ENCODE results near the gene PCNX3. TPM values are rescaled to one million over a fixed set of nuclear protein-coding genes. Genes with fewer than 3 reads are reported as not detected.
A peak's percentile ranks its signal among the peaks of the same experiment; 100 is the strongest.

PCNX3 gene
- polyA plus RNA-seq, 2 donors, result 15.0 to 16.1 TPM

DNA sequence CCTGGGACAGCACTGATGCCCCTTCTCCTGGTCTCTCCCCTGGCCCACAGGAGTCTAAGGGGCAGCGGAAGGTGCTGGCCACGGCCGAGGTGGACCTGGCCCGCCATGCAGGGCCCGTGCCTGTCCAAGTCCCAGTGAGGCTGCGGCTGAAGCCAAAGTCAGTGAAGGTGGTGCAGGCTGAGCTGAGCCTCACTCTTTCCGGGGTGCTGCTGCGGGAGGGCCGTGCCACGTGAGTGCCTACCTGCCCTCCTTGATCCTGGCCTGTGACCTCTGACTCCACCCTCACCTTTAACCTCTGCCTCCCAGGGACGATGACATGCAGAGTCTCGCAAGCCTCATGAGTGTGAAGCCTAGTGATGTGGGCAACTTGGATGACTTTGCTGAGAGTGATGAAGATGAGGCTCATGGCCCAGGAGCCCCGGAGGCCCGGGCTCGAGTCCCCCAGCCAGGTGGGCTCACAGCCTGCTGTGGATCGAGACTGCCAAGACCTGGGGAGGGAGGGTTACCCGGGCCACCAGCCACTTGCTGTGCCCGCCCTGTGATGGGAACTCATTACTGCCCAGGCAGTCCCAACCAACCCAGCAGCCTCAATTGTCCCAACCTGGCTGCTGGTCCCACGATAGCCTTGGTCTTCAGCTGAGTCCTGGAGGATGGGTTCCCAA lies 35.4 kb upstream of the PCNX3 start:
- H3K4me3 ChIP-seq (ENCODE audit: low read depth in 1 of 2, low read length in 2 of 2), result no peak overlapping the region
- peaks cover 11 to 40% of the 10 kb centered on the region in 2 donors for H3K36me3 ChIP-seq (ENCODE audit: control insufficient read depth in 2 of 2, insufficient read depth in 2 of 2, low read length in 1 of 2)
- H3K27ac ChIP-seq (ENCODE audit: low read depth in 2 of 2, low read length in 1 of 2), result peak overlapping the region in 1 of 2 donors; percentile 3
- 91 to 92% methylated on average over 19 of the region's 19 CpGs for WGBS, 2 donors
- H3K9me3 ChIP-seq (ENCODE audit: control insufficient read depth in 2 of 2, insufficient read depth in 1 of 2, low read depth in 1 of 2, low read length in 1 of 2), result no peaks in the 10 kb centered on the region
- H3K4me1 ChIP-seq (ENCODE audit: control insufficient read depth in 2 of 2, insufficient read depth in 2 of 2, low read length in 1 of 2), result peaks cover 2 to 25% of the 10 kb centered on the region in 2 donors
- no peaks in the 10 kb centered on the region for H3K27me3 ChIP-seq (ENCODE audit: control insufficient read depth in 1 of 2, insufficient read depth in 2 of 2, low read length in 2 of 2)

DNA sequence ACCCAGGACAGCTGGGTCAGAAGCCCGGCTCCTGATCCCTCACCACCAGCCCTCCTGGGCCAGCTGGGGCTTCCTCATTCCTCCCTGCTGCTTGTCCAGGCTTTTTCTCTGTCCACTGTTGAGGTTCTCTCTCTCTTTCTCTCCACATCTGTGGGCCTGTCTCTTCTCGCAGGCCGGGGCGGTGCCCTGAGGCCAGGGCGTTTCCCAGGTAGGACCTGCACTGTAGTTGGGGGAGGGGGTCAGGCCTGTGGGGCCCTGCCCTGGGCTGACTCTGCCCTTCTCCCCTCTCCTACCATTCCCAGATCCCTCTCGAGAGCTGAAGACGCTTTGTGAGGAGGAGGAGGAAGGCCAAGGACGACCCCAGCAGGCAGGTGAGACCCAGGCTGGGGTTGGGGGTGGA lies 34.8 kb upstream of the PCNX3 start:
- H3K4me1 ChIP-seq (ENCODE audit: control insufficient read depth in 2 of 2, insufficient read depth in 2 of 2, low read length in 1 of 2), result peaks cover 3 to 22% of the 10 kb centered on the region in 2 donors
- WGBS, 2 donors, result 86 to 91% methylated on average over 7 to 8 of the region's 8 CpGs
- H3K36me3 ChIP-seq (ENCODE audit: control insufficient read depth in 2 of 2, insufficient read depth in 2 of 2, low read length in 1 of 2), result peaks cover 11 to 40% of the 10 kb centered on the region in 2 donors
- H3K27me3 ChIP-seq (ENCODE audit: control insufficient read depth in 1 of 2, insufficient read depth in 2 of 2, low read length in 2 of 2), result no peaks in the 10 kb centered on the region
- no peaks in the 10 kb centered on the region for H3K9me3 ChIP-seq (ENCODE audit: control insufficient read depth in 2 of 2, insufficient read depth in 1 of 2, low read depth in 1 of 2, low read length in 1 of 2)
- no peak overlapping the region for H3K27ac ChIP-seq (ENCODE audit: low read depth in 2 of 2, low read length in 1 of 2)
- H3K4me3 ChIP-seq (ENCODE audit: low read depth in 1 of 2, low read length in 2 of 2), result no peak overlapping the region

DNA sequence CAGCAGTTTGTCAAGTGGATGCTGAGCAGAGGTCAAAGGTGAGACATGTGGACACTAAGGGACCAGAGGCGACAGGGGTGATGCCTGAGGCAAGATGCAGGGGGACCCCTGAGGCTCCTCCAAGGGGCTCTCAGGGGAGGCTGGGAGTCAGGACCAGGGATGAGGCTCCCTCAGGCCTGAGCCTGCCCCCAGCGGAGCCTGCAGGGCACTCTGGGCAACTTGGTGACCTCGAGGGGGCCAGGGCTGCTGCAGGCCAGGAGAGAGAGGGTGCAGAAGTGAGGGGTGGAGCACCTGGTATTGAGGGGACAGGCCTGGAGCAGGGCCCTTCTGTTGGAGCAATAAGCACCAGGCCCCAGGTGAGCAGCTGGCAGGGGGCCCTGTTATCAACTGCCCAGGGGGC lies 33.6 kb upstream of the PCNX3 start:
- peaks cover 11 to 40% of the 10 kb centered on the region in 2 donors for H3K36me3 ChIP-seq (ENCODE audit: control insufficient read depth in 2 of 2, insufficient read depth in 2 of 2, low read length in 1 of 2)

DNA sequence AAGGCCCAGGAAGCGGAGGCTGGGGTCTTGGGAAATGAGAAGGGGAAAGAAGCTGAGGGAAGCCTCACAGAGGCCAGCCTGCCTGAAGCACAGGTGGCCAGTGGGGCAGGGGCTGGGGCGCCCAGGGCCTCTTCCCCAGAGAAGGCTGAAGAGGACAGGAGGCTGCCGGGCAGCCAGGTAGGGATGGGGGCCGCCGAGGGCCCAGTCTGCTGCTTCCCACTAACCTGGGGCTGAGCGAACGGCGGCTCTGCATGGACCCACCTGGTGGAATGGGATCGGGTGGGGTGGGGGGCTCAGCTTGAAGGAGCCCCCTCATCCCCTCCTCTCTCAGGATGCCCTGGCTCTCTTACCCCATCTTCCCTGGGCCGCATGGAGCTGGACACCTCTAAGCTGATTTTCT lies 32.0 kb upstream of the PCNX3 start:
- Histone ChIP-seq H3K36me3 (ENCODE audit: control insufficient read depth in 2 of 2, insufficient read depth in 2 of 2, low read length in 1 of 2) (peaks cover 11 to 38% of the 10 kb centered on the region in 2 donors), H3K27me3 (ENCODE audit: control insufficient read depth in 1 of 2, insufficient read depth in 2 of 2, low read length in 2 of 2) (no peaks in the 10 kb centered on the region), H3K9me3 (ENCODE audit: control insufficient read depth in 2 of 2, insufficient read depth in 1 of 2, low read depth in 1 of 2, low read length in 1 of 2) (no peaks in the 10 kb centered on the region), H3K4me1 (ENCODE audit: control insufficient read depth in 2 of 2, insufficient read depth in 2 of 2, low read length in 1 of 2) (peaks cover 8 to 17% of the 10 kb centered on the region in 2 donors), H3K27ac (ENCODE audit: low read depth in 2 of 2, low read length in 1 of 2) (peak overlapping the region in 1 of 2 donors; percentile 20), H3K4me3 (ENCODE audit: low read depth in 1 of 2, low read length in 2 of 2) (no peak overlapping the region)
- 90% methylated on average over 6 to 10 of the region's 10 CpGs for WGBS, 2 donors

More for the DNA sequence above, 33.6 kb upstream of the PCNX3 start:
- H3K4me1 ChIP-seq (ENCODE audit: control insufficient read depth in 2 of 2, insufficient read depth in 2 of 2, low read length in 1 of 2), result peaks cover 5 to 22% of the 10 kb centered on the region in 2 donors
- no peaks in the 10 kb centered on the region for H3K27me3 ChIP-seq (ENCODE audit: control insufficient read depth in 1 of 2, insufficient read depth in 2 of 2, low read length in 2 of 2)
- H3K27ac ChIP-seq (ENCODE audit: low read depth in 2 of 2, low read length in 1 of 2), result no peak overlapping the region
- H3K9me3 ChIP-seq (ENCODE audit: control insufficient read depth in 2 of 2, insufficient read depth in 1 of 2, low read depth in 1 of 2, low read length in 1 of 2), result no peaks in the 10 kb centered on the region
- WGBS, 2 donors, result 87 to 88% methylated on average over 3 of the region's 3 CpGs
- H3K4me3 ChIP-seq (ENCODE audit: low read depth in 1 of 2, low read length in 2 of 2), result no peak overlapping the region

DNA sequence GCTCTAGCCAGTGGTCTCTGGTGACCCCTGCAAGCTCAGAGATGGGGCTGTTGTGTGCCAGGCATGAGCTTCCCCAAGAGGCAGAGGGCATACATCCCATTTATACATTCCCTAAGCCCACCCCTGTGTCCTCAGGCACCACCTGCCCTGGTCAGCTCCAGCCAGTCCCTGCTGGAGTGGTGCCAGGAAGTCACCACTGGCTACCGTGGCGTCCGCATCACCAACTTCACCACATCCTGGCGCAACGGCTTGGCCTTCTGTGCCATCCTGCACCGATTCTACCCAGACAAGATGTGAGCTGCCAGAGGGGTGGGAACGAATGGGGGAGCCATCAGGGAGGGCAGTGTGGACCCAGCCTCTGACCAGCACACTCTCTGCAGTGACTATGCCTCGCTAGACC lies 31.5 kb upstream of the PCNX3 start:
- Histone ChIP-seq H3K27ac (ENCODE audit: low read depth in 2 of 2, low read length in 1 of 2) (peak overlapping the region in 1 of 2 donors; percentile 20), H3K4me3 (ENCODE audit: low read depth in 1 of 2, low read length in 2 of 2) (no peak overlapping the region)
- 71 to 74% methylated on average over 8 of the region's 8 CpGs for WGBS, 2 donors

DNA sequence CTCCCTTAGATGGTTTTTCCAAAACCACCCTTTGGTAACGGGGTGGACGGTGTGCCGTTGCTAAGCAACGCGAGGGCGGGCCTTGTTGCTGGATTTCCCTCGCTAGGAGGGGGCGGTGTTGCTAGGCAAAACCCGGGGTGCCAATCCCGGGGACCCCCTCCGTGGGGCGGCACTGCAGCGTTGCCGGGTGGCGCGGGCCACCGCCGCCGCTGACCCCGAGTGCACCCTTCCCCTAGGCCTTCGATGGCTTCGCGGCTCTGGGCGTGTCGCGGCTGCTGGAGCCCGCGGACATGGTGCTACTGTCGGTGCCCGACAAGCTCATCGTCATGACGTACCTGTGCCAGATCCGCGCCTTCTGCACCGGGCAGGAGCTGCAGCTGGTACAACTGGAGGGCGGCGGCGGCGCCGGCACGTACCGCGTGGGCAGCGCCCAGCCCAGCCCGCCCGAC lies 30.8 kb upstream of the PCNX3 start:
- WGBS, 2 donors, result 47 to 50% methylated on average over 35 to 46 of the region's 46 CpGs

More for the DNA sequence above, 31.5 kb upstream of the PCNX3 start:
- H3K9me3 ChIP-seq (ENCODE audit: control insufficient read depth in 2 of 2, insufficient read depth in 1 of 2, low read depth in 1 of 2, low read length in 1 of 2), result no peaks in the 10 kb centered on the region
- no peaks in the 10 kb centered on the region for H3K27me3 ChIP-seq (ENCODE audit: control insufficient read depth in 1 of 2, insufficient read depth in 2 of 2, low read length in 2 of 2)
- H3K4me1 ChIP-seq (ENCODE audit: control insufficient read depth in 2 of 2, insufficient read depth in 2 of 2, low read length in 1 of 2), result peaks cover 8 to 18% of the 10 kb centered on the region in 2 donors
- H3K36me3 ChIP-seq (ENCODE audit: control insufficient read depth in 2 of 2, insufficient read depth in 2 of 2, low read length in 1 of 2), result peaks cover 11 to 37% of the 10 kb centered on the region in 2 donors

DNA sequence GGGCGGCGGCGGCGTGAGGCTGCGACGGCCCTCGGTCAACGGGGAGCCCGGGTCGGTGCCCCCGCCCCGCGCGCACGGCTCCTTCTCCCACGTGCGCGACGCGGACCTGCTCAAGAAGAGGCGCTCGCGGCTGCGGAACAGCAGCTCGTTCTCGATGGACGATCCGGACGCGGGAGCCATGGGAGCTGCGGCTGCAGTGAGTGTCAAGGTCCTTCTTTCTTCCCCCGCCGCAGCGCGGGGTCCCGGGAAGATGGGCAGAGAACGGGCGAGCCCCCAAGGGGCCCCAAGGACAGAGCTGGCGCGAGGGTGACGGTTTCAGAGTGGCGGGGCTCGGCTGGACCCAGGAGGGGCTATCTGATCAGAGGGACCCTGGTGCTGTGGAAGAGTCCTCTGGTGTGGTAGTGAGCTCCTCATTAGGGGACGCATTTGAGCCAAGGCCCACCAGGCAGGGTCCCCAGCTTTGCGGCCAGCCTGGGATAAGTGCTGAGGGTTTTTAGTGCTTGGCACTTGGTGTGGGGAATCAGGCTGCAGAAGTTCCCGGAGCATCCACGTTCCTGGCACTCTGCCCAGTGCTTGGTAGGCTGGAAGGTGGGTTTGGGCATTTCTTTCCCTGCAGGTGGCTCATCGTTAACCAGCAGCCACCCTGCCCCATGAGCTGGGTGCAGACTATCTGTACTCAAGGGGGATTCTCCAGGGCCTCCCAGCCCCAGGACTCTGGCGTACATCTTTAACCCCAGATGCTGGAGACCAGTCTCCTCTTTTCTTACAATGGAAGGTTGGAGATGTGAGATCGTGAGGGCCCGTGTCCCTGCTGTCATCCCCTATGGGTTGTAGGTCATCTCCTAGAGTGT lies 30.0 kb upstream of the PCNX3 start:
- Histone ChIP-seq H3K27me3 (ENCODE audit: control insufficient read depth in 1 of 2, insufficient read depth in 2 of 2, low read length in 2 of 2) (no peaks in the 10 kb centered on the region), H3K4me1 (ENCODE audit: control insufficient read depth in 2 of 2, insufficient read depth in 2 of 2, low read length in 1 of 2) (peaks cover 6 to 18% of the 10 kb centered on the region in 2 donors), H3K9me3 (ENCODE audit: control insufficient read depth in 2 of 2, insufficient read depth in 1 of 2, low read depth in 1 of 2, low read length in 1 of 2) (no peaks in the 10 kb centered on the region), H3K4me3 (ENCODE audit: low read depth in 1 of 2, low read length in 2 of 2) (no peak overlapping the region), H3K27ac (ENCODE audit: low read depth in 2 of 2, low read length in 1 of 2) (peak overlapping the region in 1 of 2 donors; percentile 44), H3K36me3 (ENCODE audit: control insufficient read depth in 2 of 2, insufficient read depth in 2 of 2, low read length in 1 of 2) (peaks cover 4 to 28% of the 10 kb centered on the region in 2 donors)
- WGBS, 2 donors, result 78 to 79% methylated on average over 51 of the region's 51 CpGs

More for the DNA sequence above, 30.8 kb upstream of the PCNX3 start:
- Histone ChIP-seq H3K4me3 (ENCODE audit: low read depth in 1 of 2, low read length in 2 of 2) (no peak overlapping the region), H3K27ac (ENCODE audit: low read depth in 2 of 2, low read length in 1 of 2) (peak overlapping the region; percentile 26 to 62), H3K9me3 (ENCODE audit: control insufficient read depth in 2 of 2, insufficient read depth in 1 of 2, low read depth in 1 of 2, low read length in 1 of 2) (no peaks in the 10 kb centered on the region), H3K4me1 (ENCODE audit: control insufficient read depth in 2 of 2, insufficient read depth in 2 of 2, low read length in 1 of 2) (peaks cover 8 to 18% of the 10 kb centered on the region in 2 donors), H3K27me3 (ENCODE audit: control insufficient read depth in 1 of 2, insufficient read depth in 2 of 2, low read length in 2 of 2) (no peaks in the 10 kb centered on the region), H3K36me3 (ENCODE audit: control insufficient read depth in 2 of 2, insufficient read depth in 2 of 2, low read length in 1 of 2) (peaks cover 10 to 32% of the 10 kb centered on the region in 2 donors)

DNA sequence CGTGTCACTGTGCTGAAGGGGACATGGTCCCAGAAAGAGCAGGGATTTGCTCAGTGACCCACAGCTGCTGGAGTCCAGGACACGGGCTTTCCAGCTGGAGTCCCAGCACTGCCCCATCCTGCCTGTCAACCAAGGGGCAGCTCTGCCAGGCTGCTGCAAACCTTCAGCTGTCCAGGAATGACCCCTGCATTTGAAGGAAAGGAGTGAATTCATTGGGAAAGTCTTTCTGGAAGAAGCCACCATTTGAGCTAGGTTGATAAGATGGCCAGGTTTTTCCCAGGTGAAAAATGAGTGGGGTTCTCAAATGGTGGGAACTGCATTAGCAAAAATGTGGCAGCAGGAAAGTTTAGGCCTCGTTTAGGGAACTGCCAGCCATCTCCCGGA lies 29.3 kb upstream of the PCNX3 start:
- 78 to 91% methylated on average over 4 of the region's 4 CpGs for WGBS, 2 donors
- Histone ChIP-seq H3K27me3 (ENCODE audit: control insufficient read depth in 1 of 2, insufficient read depth in 2 of 2, low read length in 2 of 2) (no peaks in the 10 kb centered on the region), H3K27ac (ENCODE audit: low read depth in 2 of 2, low read length in 1 of 2) (peak overlapping the region in 1 of 2 donors; percentile 44), H3K9me3 (ENCODE audit: control insufficient read depth in 2 of 2, insufficient read depth in 1 of 2, low read depth in 1 of 2, low read length in 1 of 2) (no peaks in the 10 kb centered on the region), H3K4me1 (ENCODE audit: control insufficient read depth in 2 of 2, insufficient read depth in 2 of 2, low read length in 1 of 2) (peaks cover 6 to 18% of the 10 kb centered on the region in 2 donors), H3K4me3 (ENCODE audit: low read depth in 1 of 2, low read length in 2 of 2) (no peak overlapping the region), H3K36me3 (ENCODE audit: control insufficient read depth in 2 of 2, insufficient read depth in 2 of 2, low read length in 1 of 2) (peaks cover 4 to 23% of the 10 kb centered on the region in 2 donors)

DNA sequence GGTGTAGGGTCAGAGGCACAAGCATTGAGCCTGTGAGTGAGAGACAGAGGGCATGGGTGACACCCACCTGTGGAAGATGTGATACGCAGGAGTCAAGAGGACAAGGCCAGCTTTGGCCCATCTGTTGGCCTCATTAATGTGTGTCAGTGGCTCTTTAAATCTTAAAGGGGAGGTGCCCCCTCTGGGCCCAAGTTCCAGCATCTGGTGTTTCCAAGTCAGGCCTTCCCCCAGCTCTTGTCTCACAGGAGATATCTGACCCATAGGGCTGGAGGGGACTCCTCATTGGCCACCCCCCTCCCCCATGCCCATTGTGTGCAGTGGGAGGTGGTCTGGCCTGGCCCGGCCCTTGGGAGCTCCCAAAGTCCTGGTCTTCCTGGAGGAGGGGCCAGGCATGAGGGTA lies 28.9 kb upstream of the PCNX3 start:
- 74 to 83% methylated on average over 2 of the region's 2 CpGs for WGBS, 2 donors
- H3K4me1 ChIP-seq (ENCODE audit: control insufficient read depth in 2 of 2, insufficient read depth in 2 of 2, low read length in 1 of 2), result peaks cover 6 to 18% of the 10 kb centered on the region in 2 donors
- H3K27me3 ChIP-seq (ENCODE audit: control insufficient read depth in 1 of 2, insufficient read depth in 2 of 2, low read length in 2 of 2), result no peaks in the 10 kb centered on the region
- no peak overlapping the region for H3K4me3 ChIP-seq (ENCODE audit: low read depth in 1 of 2, low read length in 2 of 2)
- H3K27ac ChIP-seq (ENCODE audit: low read depth in 2 of 2, low read length in 1 of 2), result peak overlapping the region in 1 of 2 donors; percentile 44
- H3K9me3 ChIP-seq (ENCODE audit: control insufficient read depth in 2 of 2, insufficient read depth in 1 of 2, low read depth in 1 of 2, low read length in 1 of 2), result no peaks in the 10 kb centered on the region
- H3K36me3 ChIP-seq (ENCODE audit: control insufficient read depth in 2 of 2, insufficient read depth in 2 of 2, low read length in 1 of 2), result peaks cover under 1 to 19% of the 10 kb centered on the region in 2 donors
